Calu3 (cell line): Measurements from ENCODE around the gene TBC1D10B. TPM values are rescaled to one million over a fixed set of nuclear protein-coding genes. Genes with fewer than 3 reads are reported as not detected.
A peak's percentile ranks its signal among the peaks of the same experiment; 100 is the strongest.

Experiments
- BruUV-seq: library from RNA; stranded (reverse); fragments of 400-500 nt; replicated peaks from 2 replicates; lab custom pipeline; 2021; lab: Mats Ljungman, UMichigan
- CTCF ChIA-PET: fragments of 300-600 bp; sonication (Branson Sonifier 250); formaldehyde crosslinking; loops from one replicate; lab custom pipeline; 2022; ENCODE audit warnings: antibody characterized with exemption; lab: Charles Lee
- DNase-seq: peaks from one replicate; pipeline ENCODE4 v3.0.0; 2022
- H3K27ac Mint-ChIP-seq: one replicate; pipeline ENCODE4 v1.8.0; 2022; ENCODE audit warnings: mixed read lengths; ENCODE audit not compliant: unreplicated experiment
- H3K27me3 Mint-ChIP-seq: one replicate; pipeline ENCODE4 v1.8.0; 2022; ENCODE audit warnings: mixed read lengths; ENCODE audit not compliant: unreplicated experiment
- H3K36me3 Mint-ChIP-seq: one replicate; pipeline ENCODE4 v1.8.0; 2022; ENCODE audit warnings: mild to moderate bottlenecking, moderate library complexity, mixed read lengths; ENCODE audit not compliant: insufficient read depth, unreplicated experiment
- H3K4me1 Mint-ChIP-seq: one replicate; pipeline ENCODE4 v1.8.0; 2022; ENCODE audit warnings: mild to moderate bottlenecking, low read depth, mixed read lengths; ENCODE audit not compliant: unreplicated experiment
- H3K4me3 Mint-ChIP-seq: one replicate; pipeline ENCODE4 v1.8.0; 2022; ENCODE audit warnings: mild to moderate bottlenecking, low read depth, moderate library complexity, mixed read lengths; ENCODE audit not compliant: unreplicated experiment
- H3K9me3 Mint-ChIP-seq: one replicate; pipeline ENCODE4 v1.8.0; 2022; ENCODE audit warnings: low read depth, mixed read lengths; ENCODE audit not compliant: unreplicated experiment
- intact Hi-C: fragments of 100-400 bp; cut with micrococcal nuclease; formaldehyde crosslinking; loops from one replicate; pipeline ENCODE4 v1.10.0; 2022; ENCODE audit not compliant: unreplicated experiment
- total RNA-seq: library from RNA; stranded (reverse); gene quantifications from 2 replicates; pipeline ENCODE4 v1.2.3, GENCODE V29; 2022
- TF ChIP-seq, protein P1 (sequence below): fragments of 200-600 bp; IDR thresholded peaks from one replicate; pipeline ENCODE4 v1.8.0; 2022; ENCODE audit warnings: antibody characterized with exemption; ENCODE audit not compliant: unreplicated experiment

Gene TBC1D10B
- total RNA-seq, 1 experiment from 2014 or later = 66.4 TPM

DNA sequence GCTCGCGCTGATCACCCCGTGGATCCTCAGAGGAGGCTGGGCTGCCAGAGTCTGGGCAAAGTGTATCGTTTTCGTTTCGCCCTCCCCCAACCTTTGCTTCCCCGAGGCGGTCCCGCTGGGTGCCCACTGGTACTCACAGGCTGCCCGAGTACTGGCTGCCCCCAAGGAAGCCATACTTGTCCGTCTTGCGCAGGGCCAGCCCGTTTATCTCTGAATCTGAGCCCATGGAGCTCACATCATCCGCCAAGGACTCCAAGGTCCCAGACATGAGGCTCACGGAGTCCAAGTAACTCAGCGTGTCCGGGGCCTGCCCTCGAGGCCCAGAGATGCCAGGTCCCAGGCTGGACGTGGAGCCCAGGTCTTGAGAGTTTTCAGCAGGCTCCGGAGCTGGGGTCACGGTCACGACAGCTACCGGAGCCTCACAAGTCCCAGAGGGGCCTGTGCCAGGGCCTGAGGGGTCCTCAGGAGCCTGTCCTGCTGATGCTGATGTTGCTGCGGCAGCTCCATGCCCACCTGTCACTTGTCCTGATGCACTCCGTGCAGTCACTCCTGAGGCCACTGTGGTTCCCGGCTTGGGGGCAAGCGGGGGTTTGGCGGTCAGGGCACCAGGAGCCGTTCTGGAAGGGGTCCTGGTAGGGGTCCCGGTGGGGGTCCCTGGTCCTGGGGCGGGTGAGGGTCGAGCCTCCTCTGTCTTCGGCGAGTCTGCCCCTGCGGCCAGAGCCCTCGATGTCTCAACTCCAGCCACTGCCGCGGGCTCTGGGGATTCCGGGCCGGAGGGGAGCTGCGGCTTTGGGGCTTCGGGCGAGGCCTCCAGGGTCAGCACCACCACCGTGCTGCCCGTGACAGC lies 980 bp downstream of the TBC1D10B start:
- CTCF ChIA-PET = interaction anchor here (1.0 to 1.8 kb wide), 3 partner anchors 9 to 40 kb away, joined by 3 to 4 read pairs (median 4); partner anchors contain the start of gene ZNF771
- TF ChIP-seq, protein P1, sequence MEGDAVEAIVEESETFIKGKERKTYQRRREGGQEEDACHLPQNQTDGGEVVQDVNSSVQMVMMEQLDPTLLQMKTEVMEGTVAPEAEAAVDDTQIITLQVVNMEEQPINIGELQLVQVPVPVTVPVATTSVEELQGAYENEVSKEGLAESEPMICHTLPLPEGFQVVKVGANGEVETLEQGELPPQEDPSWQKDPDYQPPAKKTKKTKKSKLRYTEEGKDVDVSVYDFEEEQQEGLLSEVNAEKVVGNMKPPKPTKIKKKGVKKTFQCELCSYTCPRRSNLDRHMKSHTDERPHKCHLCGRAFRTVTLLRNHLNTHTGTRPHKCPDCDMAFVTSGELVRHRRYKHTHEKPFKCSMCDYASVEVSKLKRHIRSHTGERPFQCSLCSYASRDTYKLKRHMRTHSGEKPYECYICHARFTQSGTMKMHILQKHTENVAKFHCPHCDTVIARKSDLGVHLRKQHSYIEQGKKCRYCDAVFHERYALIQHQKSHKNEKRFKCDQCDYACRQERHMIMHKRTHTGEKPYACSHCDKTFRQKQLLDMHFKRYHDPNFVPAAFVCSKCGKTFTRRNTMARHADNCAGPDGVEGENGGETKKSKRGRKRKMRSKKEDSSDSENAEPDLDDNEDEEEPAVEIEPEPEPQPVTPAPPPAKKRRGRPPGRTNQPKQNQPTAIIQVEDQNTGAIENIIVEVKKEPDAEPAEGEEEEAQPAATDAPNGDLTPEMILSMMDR = no peak
- no peak for DNase-seq
- H3K4me3 Mint-ChIP-seq = peak overlapping the region; percentile 86
- peak overlapping the region; percentile 51 for H3K27ac Mint-ChIP-seq
- H3K4me1 Mint-ChIP-seq = peaks cover 44% of the 10 kb centered on the region
- H3K9me3 Mint-ChIP-seq = no peaks in the 10 kb centered on the region
- intact Hi-C loops = no loop called here
- H3K27me3 Mint-ChIP-seq = peaks cover 14% of the 10 kb centered on the region
- BruUV-seq = no TSS peak
- H3K36me3 Mint-ChIP-seq = peaks cover 55% of the 10 kb centered on the region

DNA sequence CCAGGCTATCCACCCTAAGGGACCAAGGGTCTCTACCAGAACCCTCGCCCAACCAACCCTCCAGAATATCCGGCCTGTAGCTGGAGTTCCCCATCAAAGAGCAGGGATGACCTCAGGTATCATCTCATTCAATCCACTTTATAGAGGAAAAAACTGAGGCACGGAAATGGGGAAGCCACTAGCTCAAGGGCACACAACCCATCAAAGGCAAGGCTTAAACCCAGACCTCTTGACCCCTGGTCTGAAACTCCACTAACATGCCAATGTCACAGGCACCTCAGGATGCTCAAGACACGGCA lies 1.6 kb downstream of the TBC1D10B start:
- H3K27me3 Mint-ChIP-seq = peaks cover 14% of the 10 kb centered on the region
- peak overlapping the region; percentile 51 for H3K27ac Mint-ChIP-seq
- H3K36me3 Mint-ChIP-seq = peaks cover 56% of the 10 kb centered on the region
- intact Hi-C loops = no loop called here
- CTCF ChIA-PET = interaction anchor here (1.8 kb wide), 1 partner anchor 39 kb away, joined by 4 read pairs; the partner anchor contains the start of gene ZNF771
- no TSS peak for BruUV-seq
- DNase-seq = no peak
- peak overlapping the region; percentile 86 for H3K4me3 Mint-ChIP-seq
- H3K4me1 Mint-ChIP-seq = peaks cover 44% of the 10 kb centered on the region
- TF ChIP-seq, protein P1 = no peak
- no peaks in the 10 kb centered on the region for H3K9me3 Mint-ChIP-seq

DNA sequence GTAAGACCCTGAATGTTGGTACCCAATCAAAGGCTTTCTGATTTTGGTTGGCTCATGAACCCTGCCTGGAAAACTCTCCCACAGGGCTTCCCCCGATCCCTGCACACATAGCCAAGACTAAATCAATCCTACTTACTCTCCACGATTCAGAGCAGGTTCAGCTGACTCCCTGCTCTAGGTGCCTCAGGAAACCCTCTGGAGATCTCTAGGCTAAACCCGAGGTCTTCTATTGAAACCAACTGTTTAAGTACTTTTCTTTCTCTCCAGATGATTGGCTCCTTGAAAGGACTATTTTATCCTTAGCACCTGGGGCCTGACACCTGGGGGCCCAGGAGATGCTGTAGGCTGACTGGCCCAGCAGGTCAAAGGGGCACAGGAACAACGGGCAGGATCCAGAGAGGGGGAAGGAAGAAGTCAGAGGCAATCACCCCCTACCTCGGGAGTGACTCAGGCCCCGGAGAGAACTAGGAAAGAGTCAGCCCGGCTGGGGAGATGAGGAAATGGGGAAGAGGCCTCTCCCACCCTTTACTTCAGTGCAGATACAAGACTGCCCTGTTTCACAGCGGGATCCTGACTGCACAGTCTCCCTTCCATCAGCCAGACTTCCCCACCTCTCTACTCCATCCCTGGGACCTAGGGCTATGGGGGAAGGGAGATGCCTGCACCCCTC lies 2.0 kb downstream of the TBC1D10B start:
- Mint-ChIP-seq H3K4me1 (peaks cover 44% of the 10 kb centered on the region), H3K9me3 (no peaks in the 10 kb centered on the region), H3K27me3 (peaks cover 14% of the 10 kb centered on the region), H3K4me3 (peak overlapping the region; percentile 86), H3K36me3 (peaks cover 61% of the 10 kb centered on the region), H3K27ac (peak overlapping the region; percentile 51)
- no TSS peak for BruUV-seq
- DNase-seq = peak; percentile 46
- CTCF ChIA-PET = no interaction called here
- intact Hi-C loops = no loop called here
- TF ChIP-seq, protein P1 = no peak

DNA sequence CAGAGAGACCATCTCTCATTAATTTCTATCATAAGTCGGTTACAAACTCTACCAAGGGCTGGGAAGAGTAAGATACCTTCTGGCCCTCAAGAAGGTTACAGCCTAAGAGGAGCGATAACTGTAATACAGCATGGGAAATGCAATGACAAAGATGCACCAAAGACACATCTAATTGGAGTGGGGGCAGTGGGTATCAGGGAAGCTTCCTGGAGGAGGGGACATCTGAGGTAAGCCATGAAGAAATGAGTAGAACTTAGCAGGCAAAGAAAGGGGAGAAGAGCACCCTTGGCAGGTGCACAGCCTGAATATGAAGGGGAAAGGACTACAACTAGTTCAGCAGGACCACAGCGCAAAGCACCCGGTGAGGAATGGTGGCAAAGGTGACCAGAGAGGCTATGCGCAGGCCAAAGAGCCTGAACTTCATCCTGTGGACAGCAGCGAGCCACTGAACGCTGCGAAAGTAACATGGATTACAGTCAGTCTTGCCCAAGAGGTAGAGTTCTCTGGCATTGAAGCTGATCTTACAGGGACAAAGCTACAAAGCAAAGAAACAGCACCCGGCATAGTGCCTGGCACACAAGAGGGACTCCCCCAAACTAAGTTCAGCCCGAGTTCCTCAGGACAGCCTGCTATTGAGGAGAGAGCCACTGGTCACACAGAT lies 2.8 kb downstream of the TBC1D10B start:
- Mint-ChIP-seq H3K36me3 (peaks cover 68% of the 10 kb centered on the region), H3K4me1 (peaks cover 44% of the 10 kb centered on the region), H3K27ac (peak overlapping the region; percentile 51), H3K9me3 (no peaks in the 10 kb centered on the region), H3K27me3 (peaks cover 14% of the 10 kb centered on the region), H3K4me3 (peak overlapping the region; percentile 86)
- CTCF ChIA-PET = no interaction called here
- DNase-seq = no peak
- intact Hi-C loops = no loop called here
- no TSS peak for BruUV-seq
- TF ChIP-seq, protein P1 = no peak
